SK-N-SH treated with all-trans-retinoic acid at 6 μM for 48 hours (cell line): Measurements from ENCODE around the gene KDELR3.

Source experiments
- ATAC-seq: fragments of 200-7000 bp; cut with Tn5 transposase; 3 replicates; pipeline ENCODE4 v1.9.1; 2020; ENCODE audit warnings: mild to moderate bottlenecking, moderate library complexity
- ARNTL ChIP-seq: fragments of 450-650 bp; formaldehyde crosslinking; IDR thresholded peaks from 2 replicates; pipeline ENCODE4 v1.5.0; 2020; ENCODE audit warnings: low read depth, mild to moderate bottlenecking, moderate library complexity, borderline replicate concordance
- BACH2 ChIP-seq: fragments of 250-450 bp; sonication (Bioruptor Pico); IDR thresholded peaks from 2 replicates; pipeline ENCODE4 v1.9.0; 2021; ENCODE audit warnings: mild to moderate bottlenecking, borderline replicate concordance
- CSDC2 ChIP-seq: fragments of 250-450 bp; sonication (Bioruptor Pico); IDR thresholded peaks from 2 replicates; pipeline ENCODE4 v1.5.0; 2020; ENCODE audit warnings: mild to moderate bottlenecking, moderate library complexity
- CSRNP3 ChIP-seq: fragments of 250-450 bp; sonication (Bioruptor Pico); IDR thresholded peaks from 2 replicates; pipeline ENCODE4 v1.5.1; 2021; ENCODE audit warnings: mild to moderate bottlenecking, moderate library complexity
- ESRRG ChIP-seq: fragments of 250-450 bp; sonication (Bioruptor Pico); IDR thresholded peaks from 2 replicates; pipeline ENCODE4 v1.6.1; 2021; ENCODE audit warnings: mild to moderate bottlenecking
- GLIS3 ChIP-seq: fragments of 250-450 bp; sonication (Bioruptor Pico); IDR thresholded peaks from 2 replicates; pipeline ENCODE4 v1.5.0; 2020; ENCODE audit warnings: mild to moderate bottlenecking, moderate library complexity
- ISL1 ChIP-seq: fragments of 250-450 bp; sonication (Bioruptor Pico); IDR thresholded peaks from 2 replicates; pipeline ENCODE4 v2.1.2; 2022; ENCODE audit warnings: mild to moderate bottlenecking, moderate library complexity
- OSR1 ChIP-seq: fragments of 250-450 bp; sonication (Bioruptor Pico); IDR thresholded peaks from 2 replicates; pipeline ENCODE4 v1.8.0; 2022; ENCODE audit warnings: moderate library complexity, mild to moderate bottlenecking, inconsistent platforms
- PATZ1 ChIP-seq: fragments of 250-450 bp; sonication (Bioruptor Pico); IDR thresholded peaks from 2 replicates; pipeline ENCODE4 v1.8.0; 2020; ENCODE audit warnings: mild to moderate bottlenecking, moderate library complexity, borderline replicate concordance
- POU6F1 ChIP-seq: fragments of 250-450 bp; sonication (Bioruptor Pico); IDR thresholded peaks from 2 replicates; pipeline ENCODE4 v1.8.0; 2021; ENCODE audit warnings: low read depth, mild to moderate bottlenecking, moderate library complexity, borderline replicate concordance
- PPARA ChIP-seq: fragments of 250-450 bp; sonication (Bioruptor Pico); IDR thresholded peaks from 2 replicates; pipeline ENCODE4 v1.5.0; 2020; ENCODE audit warnings: mild to moderate bottlenecking, borderline replicate concordance
- RARB ChIP-seq: fragments of 250-450 bp; sonication (Bioruptor Pico); IDR thresholded peaks from 2 replicates; pipeline ENCODE4 v1.8.0; 2021; ENCODE audit warnings: mild to moderate bottlenecking, moderate library complexity
- SNAI2 ChIP-seq: fragments of 250-450 bp; sonication (Bioruptor Pico); IDR thresholded peaks from 2 replicates; pipeline ENCODE4 v1.5.0; 2020; ENCODE audit warnings: mild to moderate bottlenecking, moderate library complexity
- TCF4 ChIP-seq: fragments of 250-450 bp; sonication (Bioruptor Pico); IDR thresholded peaks from 2 replicates; pipeline ENCODE4 v1.8.0; 2021; ENCODE audit warnings: mild to moderate bottlenecking, moderate library complexity, borderline replicate concordance
- TOX ChIP-seq: fragments of 250-450 bp; sonication (Bioruptor Pico); IDR thresholded peaks from 2 replicates; pipeline ENCODE4 v1.8.0; 2021; ENCODE audit warnings: mild to moderate bottlenecking, moderate library complexity, borderline replicate concordance
- ZC3H10 ChIP-seq: fragments of 250-450 bp; sonication (Bioruptor Pico); IDR thresholded peaks from 2 replicates; pipeline ENCODE4 v1.5.1; 2021; ENCODE audit warnings: mild to moderate bottlenecking, moderate library complexity
- ZFP3 ChIP-seq: fragments of 250-450 bp; sonication (Bioruptor Pico); IDR thresholded peaks from 2 replicates; pipeline ENCODE4 v1.5.0; 2020; ENCODE audit warnings: mild to moderate bottlenecking, moderate library complexity
- ZFP30 ChIP-seq: fragments of 450-650 bp; formaldehyde crosslinking; IDR thresholded peaks from 2 replicates; pipeline ENCODE4 v1.5.0; 2022; ENCODE audit warnings: mild to moderate bottlenecking, moderate library complexity
- ZNF565 ChIP-seq: fragments of 450-650 bp; formaldehyde crosslinking; conservative IDR thresholded peaks from 2 replicates; pipeline ENCODE4 v1.5.0; 2020; ENCODE audit warnings: low read depth, mild to moderate bottlenecking, moderate library complexity
- ZNF8 ChIP-seq: fragments of 450-650 bp; formaldehyde crosslinking; IDR thresholded peaks from 2 replicates; pipeline ENCODE4 v1.5.0; 2020; ENCODE audit warnings: mild to moderate bottlenecking, moderate library complexity
- TF ChIP-seq, protein P1 (sequence below): fragments of 250-450 bp; sonication (Bioruptor Pico); IDR thresholded peaks from 2 replicates; pipeline ENCODE4 v1.5.1; 2020; ENCODE audit warnings: low read depth, mild to moderate bottlenecking, moderate library complexity
- TF ChIP-seq, protein P2 (sequence below): fragments of 250-450 bp; sonication (Bioruptor Pico); IDR thresholded peaks from 2 replicates; pipeline ENCODE4 v1.5.0; 2020; ENCODE audit warnings: mild to moderate bottlenecking, moderate library complexity

Gene KDELR3

DNA sequence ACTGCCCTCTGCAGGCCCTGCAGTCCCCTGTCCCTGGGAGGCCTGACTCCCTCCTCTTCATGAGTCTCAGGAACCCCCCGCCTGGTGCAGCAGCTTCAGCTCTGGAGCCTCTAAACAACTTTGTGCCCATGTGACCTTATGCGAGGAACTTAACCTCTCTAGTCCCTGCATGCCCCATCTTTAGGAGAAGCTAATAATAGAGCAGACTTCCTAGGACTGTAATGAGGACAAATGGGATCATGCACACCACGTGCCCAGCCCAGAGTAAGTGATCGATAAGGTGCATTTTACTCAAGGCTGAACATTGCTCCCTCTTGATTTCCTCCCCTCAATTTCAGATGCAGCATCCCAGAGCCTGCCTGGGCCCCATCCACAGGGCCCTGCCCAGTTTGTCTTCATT, 31.9 kb upstream of the KDELR3 start (continued):
- TF ChIP-seq CSRNP3 (no peak), POU6F1 (CRISPR knock-in tag) (no peak), ZNF565 (no peak)

DNA sequence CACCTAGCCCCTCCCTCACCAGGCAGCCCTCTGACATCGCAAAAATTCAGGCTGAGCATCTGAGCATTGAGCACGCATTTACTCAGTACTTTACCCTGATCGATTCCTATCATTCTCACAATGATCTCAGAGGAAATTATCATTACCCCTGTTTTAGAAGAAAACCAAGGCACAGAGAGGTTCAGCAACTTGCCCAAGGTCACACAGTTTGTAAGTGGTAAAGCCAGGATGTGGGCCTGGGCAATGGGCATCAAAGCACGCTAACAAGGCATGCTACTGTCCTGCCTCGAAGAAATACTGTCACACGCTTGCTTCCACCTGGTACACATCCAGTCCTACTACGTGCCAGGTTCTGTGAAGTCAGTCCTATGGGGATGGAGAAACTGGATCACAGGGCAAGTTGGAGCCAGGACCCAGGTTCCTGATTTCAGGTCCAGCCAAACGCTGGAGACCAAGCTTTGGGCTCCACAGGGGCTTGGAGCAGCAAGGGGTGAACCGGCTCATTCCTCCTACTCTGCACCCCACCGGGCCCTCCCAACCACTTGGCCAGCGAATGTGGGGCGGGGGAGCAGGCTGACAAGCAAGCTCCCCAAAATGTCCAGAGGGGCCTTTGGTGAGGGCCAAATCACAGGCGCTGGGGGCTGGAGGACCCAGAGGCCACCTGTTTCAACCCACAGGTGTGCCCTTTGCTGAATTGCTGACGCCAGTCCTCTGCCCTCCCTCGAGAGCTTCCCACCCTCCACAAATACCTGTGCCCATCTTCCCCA, 31.1 kb upstream of the KDELR3 start:
- no peak for TF ChIP-seq PATZ1 (CRISPR knock-in tag)
- no peak for TF ChIP-seq GLIS3
- TF ChIP-seq OSR1, result no peak
- TF ChIP-seq BACH2 (CRISPR knock-in tag), result no peak
- TF ChIP-seq CSRNP3, result no peak
- no peak for TF ChIP-seq ZFP30 (CRISPR knock-in tag)
- no peak for TF ChIP-seq RARB (CRISPR knock-in tag)
- TF ChIP-seq POU6F1 (CRISPR knock-in tag), result no peak
- no peak for TF ChIP-seq ZNF8
- no peak for TF ChIP-seq CSDC2 (CRISPR knock-in tag)
- no peak for ATAC-seq

- no peak for ATAC-seq
- no peak for TF ChIP-seq ZFP30 (CRISPR knock-in tag)
- TF ChIP-seq ZNF565, result no peak
- no peak for TF ChIP-seq ZNF8
- TF ChIP-seq POU6F1 (CRISPR knock-in tag), result no peak
- no peak for TF ChIP-seq ZC3H10
- no peak for TF ChIP-seq BACH2 (CRISPR knock-in tag)
- no peak for TF ChIP-seq ZFP3 (CRISPR knock-in tag)
- TF ChIP-seq ESRRG (CRISPR knock-in tag), result no peak
- TF ChIP-seq SNAI2 (CRISPR knock-in tag), result no peak
- TF ChIP-seq, protein P1, sequence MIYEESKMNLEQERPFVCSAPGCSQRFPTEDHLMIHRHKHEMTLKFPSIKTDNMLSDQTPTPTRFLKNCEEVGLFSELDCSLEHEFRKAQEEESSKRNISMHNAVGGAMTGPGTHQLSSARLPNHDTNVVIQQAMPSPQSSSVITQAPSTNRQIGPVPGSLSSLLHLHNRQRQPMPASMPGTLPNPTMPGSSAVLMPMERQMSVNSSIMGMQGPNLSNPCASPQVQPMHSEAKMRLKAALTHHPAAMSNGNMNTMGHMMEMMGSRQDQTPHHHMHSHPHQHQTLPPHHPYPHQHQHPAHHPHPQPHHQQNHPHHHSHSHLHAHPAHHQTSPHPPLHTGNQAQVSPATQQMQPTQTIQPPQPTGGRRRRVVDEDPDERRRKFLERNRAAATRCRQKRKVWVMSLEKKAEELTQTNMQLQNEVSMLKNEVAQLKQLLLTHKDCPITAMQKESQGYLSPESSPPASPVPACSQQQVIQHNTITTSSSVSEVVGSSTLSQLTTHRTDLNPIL, result no peak
- TF ChIP-seq PPARA, result no peak
- no peak for TF ChIP-seq ARNTL (CRISPR knock-in tag)
- no peak for TF ChIP-seq ISL1
- no peak for TF ChIP-seq TOX (CRISPR knock-in tag)
- no peak for TF ChIP-seq TCF4
- TF ChIP-seq, protein P2, sequence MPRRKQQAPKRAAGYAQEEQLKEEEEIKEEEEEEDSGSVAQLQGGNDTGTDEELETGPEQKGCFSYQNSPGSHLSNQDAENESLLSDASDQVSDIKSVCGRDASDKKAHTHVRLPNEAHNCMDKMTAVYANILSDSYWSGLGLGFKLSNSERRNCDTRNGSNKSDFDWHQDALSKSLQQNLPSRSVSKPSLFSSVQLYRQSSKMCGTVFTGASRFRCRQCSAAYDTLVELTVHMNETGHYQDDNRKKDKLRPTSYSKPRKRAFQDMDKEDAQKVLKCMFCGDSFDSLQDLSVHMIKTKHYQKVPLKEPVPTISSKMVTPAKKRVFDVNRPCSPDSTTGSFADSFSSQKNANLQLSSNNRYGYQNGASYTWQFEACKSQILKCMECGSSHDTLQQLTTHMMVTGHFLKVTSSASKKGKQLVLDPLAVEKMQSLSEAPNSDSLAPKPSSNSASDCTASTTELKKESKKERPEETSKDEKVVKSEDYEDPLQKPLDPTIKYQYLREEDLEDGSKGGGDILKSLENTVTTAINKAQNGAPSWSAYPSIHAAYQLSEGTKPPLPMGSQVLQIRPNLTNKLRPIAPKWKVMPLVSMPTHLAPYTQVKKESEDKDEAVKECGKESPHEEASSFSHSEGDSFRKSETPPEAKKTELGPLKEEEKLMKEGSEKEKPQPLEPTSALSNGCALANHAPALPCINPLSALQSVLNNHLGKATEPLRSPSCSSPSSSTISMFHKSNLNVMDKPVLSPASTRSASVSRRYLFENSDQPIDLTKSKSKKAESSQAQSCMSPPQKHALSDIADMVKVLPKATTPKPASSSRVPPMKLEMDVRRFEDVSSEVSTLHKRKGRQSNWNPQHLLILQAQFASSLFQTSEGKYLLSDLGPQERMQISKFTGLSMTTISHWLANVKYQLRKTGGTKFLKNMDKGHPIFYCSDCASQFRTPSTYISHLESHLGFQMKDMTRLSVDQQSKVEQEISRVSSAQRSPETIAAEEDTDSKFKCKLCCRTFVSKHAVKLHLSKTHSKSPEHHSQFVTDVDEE (CRISPR knock-in tag), result no peak
- TF ChIP-seq OSR1, result no peak
- TF ChIP-seq CSDC2 (CRISPR knock-in tag), result no peak
- no peak for TF ChIP-seq GLIS3
Observed at GRCh38 chr22:38437416-38437815, 30.5 kb upstream of the KDELR3 start.
